Keratinocyte (primary cell): ENCODE results near the gene ACTR3. TPM values are rescaled to one million over a fixed set of nuclear protein-coding genes. Genes with fewer than 3 reads are reported as not detected.

Experiments used
- DNase-seq: peaks from one replicate; pipeline ENCODE4 v3.0.0-alpha.2; 2011; ENCODE audit warnings: low read depth, missing footprints, low spot score
- FAIRE-seq: peaks from 2 replicates; lab custom pipeline; 2011; peaks lifted over from hg19 to GRCh38; lab: Jason Lieb, UNC
- H2AFZ ChIP-seq: 2 replicates; pipeline ENCODE4 v1.6.0; 2012; ENCODE audit warnings: low read length, control low read depth, inconsistent platforms; ENCODE audit not compliant: control insufficient read depth
- H3K27ac ChIP-seq: 2 replicates; pipeline ENCODE4 v1.5.1; 2011; ENCODE audit warnings: low read length; ENCODE audit not compliant: control insufficient read depth, insufficient read depth
- H3K27me3 ChIP-seq: 3 replicates; pipeline ENCODE4 v1.6.0; 2011; ENCODE audit warnings: low read length; ENCODE audit not compliant: control insufficient read depth, insufficient read depth; ENCODE audit errors: extremely low read depth
- H3K36me3 ChIP-seq, 2 experiments: 2 replicates in 1 of 2; 3 replicates in 1 of 2; pipeline ENCODE4 v1.5.1; 2011; ENCODE audit warnings: low read length in 2 of 2, mild to moderate bottlenecking in 1 of 2; ENCODE audit not compliant: control insufficient read depth in 2 of 2, insufficient read depth in 2 of 2; ENCODE audit errors: extremely low read depth in 1 of 2
- H3K4me1 ChIP-seq: 3 replicates; pipeline ENCODE4 v1.5.1; 2011; ENCODE audit warnings: low read length; ENCODE audit not compliant: control insufficient read depth, insufficient read depth; ENCODE audit errors: extremely low read depth
- H3K4me2 ChIP-seq: 3 replicates; pipeline ENCODE4 v1.6.0; 2011; ENCODE audit warnings: low read depth, low read length; ENCODE audit not compliant: control insufficient read depth, insufficient read depth; ENCODE audit errors: extremely low read depth
- H3K4me3 ChIP-seq, 3 experiments: fragments of 200-600 bp in 1 of 3; sonication (generic) in 1 of 3; 2 replicates in 2 of 3; 3 replicates in 1 of 3; pipeline ENCODE4 v1.5.1; 2011 to 2016; ENCODE audit warnings: low read length in 3 of 3, mild to moderate bottlenecking in 3 of 3, control low read depth in 2 of 3, inconsistent platforms in 1 of 3, low read depth in 1 of 3, mixed read lengths in 1 of 3, mixed run types in 1 of 3, moderate library complexity in 1 of 3; ENCODE audit not compliant: control insufficient read depth in 2 of 3, insufficient read depth in 2 of 3; ENCODE audit errors: extremely low read depth in 1 of 3
- H3K79me2 ChIP-seq: 2 replicates; pipeline ENCODE4 v1.6.0; 2012; ENCODE audit warnings: low read length; ENCODE audit not compliant: control insufficient read depth, insufficient read depth
- H3K9ac ChIP-seq: 3 replicates; pipeline ENCODE4 v1.6.0; 2011; ENCODE audit warnings: low read length; ENCODE audit not compliant: control insufficient read depth, insufficient read depth; ENCODE audit errors: extremely low read depth
- H3K9me1 ChIP-seq: 3 replicates; pipeline ENCODE4 v1.6.0; 2011; ENCODE audit warnings: low read length; ENCODE audit not compliant: control insufficient read depth, insufficient read depth; ENCODE audit errors: extremely low read depth
- H3K9me3 ChIP-seq: 2 replicates; pipeline ENCODE4 v1.5.1; 2012; ENCODE audit warnings: low read depth, low read length; ENCODE audit not compliant: control insufficient read depth
- H4K20me1 ChIP-seq: 3 replicates; pipeline ENCODE4 v1.6.0; 2011; ENCODE audit warnings: low read length; ENCODE audit not compliant: control insufficient read depth, insufficient read depth; ENCODE audit errors: extremely low read depth
- CTCF ChIP-seq, 3 experiments: IDR thresholded peaks in 1 of 3; conservative IDR thresholded peaks in 1 of 3; optimal IDR thresholded peaks in 1 of 3; 2 replicates in 2 of 3; 3 replicates in 1 of 3; pipeline versions ENCODE3 to v1.5.1; 2011; ENCODE audit warnings: low read length in 3 of 3, mild to moderate bottlenecking in 3 of 3, moderate library complexity in 2 of 3, control low read depth in 1 of 3, inconsistent platforms in 1 of 3; ENCODE audit not compliant: insufficient read depth in 2 of 3; ENCODE audit errors: extremely low read depth in 1 of 3
- EZH2 ChIP-seq: IDR thresholded peaks from one replicate; pipeline ENCODE4 v1.6.1; 2012; ENCODE audit warnings: inconsistent platforms, mild to moderate bottlenecking, low read length, moderate library complexity
- dilution Hi-C: fragments of 300-500 bp; cut with MboI; formaldehyde crosslinking; loops from one replicate; pipeline ENCODE4 v1.7.0; 2020; ENCODE audit warnings: low sequenced_read_pairs; ENCODE audit not compliant: extremely low pct_ligation_motif_present
- polyA plus RNA-seq, 5 experiments: library from polyadenylated mRNA; depleted of rRNA in 3 of 5; stranded (reverse) in 3 of 5; stranded (forward) in 1 of 5; unstranded in 1 of 5; fragments of >200 nt; gene quantifications; 1 replicate in 1 of 5; 2 replicates in 3 of 5; 3 replicates in 1 of 5; pipeline versions ENCODE4 v1.2.1 to v1.2.3, GENCODE V29; 2011 to 2012; ENCODE audit warnings: missing spikeins in 2 of 5, low read depth in 1 of 5, low replicate concordance in 1 of 5

Gene ACTR3
- polyA plus RNA-seq, 1 donor (not counting 4 experiments of a cell fraction or from before 2014, with no cell fraction given), result 340 TPM

DNA sequence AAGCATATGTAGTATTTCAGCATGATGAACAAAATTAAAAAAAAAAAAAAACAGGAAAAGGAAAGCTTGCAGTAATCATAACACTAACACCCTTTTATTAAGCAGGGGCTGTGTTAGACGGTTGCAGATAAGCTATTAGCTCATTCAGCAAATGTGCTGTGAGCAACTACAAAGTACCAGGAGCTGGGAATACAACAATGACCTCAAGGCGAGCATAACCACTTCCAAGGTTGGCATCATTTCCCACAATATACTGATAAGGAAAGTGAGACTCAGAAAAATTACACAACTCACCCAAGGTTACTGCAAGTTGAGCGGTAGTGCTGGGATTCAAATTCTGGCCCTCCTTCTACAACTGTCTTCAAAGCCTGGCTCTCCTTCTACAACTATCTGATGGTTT lies 38.2 kb upstream of the ACTR3 start:
- Histone ChIP-seq H3K36me3 (no peaks in the 10 kb centered on the region), H3K9me3 (no peaks in the 10 kb centered on the region), H3K4me3 (no peak overlapping the region), H3K9me1 (no peaks in the 10 kb centered on the region), H2AFZ (no peak overlapping the region), H3K27ac (no peak overlapping the region), H3K9ac (no peak overlapping the region), H3K4me2 (no peak overlapping the region), H4K20me1 (no peaks in the 10 kb centered on the region), H3K27me3 (no peaks in the 10 kb centered on the region), H3K4me1 (peaks cover 10% of the 10 kb centered on the region), H3K79me2 (no peaks in the 10 kb centered on the region)
- TF ChIP-seq EZH2, result no peak
- no peak for TF ChIP-seq CTCF (optimal IDR thresholded peaks at IDR 0.05 in 1 of 3, IDR thresholded peaks at IDR 0.05 in 1 of 3, conservative IDR thresholded peaks at IDR 0.05 in 1 of 3; ENCODE audit: extremely low read depth in 1 of 3, insufficient read depth in 2 of 3, low read length in 3 of 3)
- FAIRE-seq (no peak), DNase-seq (no peak)
- dilution Hi-C loops, result no loop called here

DNA sequence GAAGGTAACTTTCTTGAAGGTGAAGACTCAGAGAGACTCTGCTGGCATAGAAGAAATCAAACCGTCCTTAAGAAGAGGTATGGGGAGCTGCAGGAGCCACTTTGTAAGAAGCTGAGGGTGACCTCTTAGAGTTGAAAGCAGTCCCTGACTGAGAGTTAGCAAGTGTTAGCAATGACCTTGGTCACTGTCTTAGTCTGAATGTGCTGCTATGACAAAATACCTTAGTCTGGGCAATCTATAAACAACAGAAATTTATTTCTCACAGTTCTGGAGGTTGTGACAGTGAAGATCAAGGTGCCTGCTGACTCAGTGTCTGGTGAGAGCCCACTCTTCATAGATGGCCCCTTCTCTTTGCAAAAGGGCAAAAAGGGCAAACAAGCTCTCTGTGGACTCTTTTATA lies 35.7 kb upstream of the ACTR3 start:
- Histone ChIP-seq H3K36me3 (no peaks in the 10 kb centered on the region), H3K9me3 (no peaks in the 10 kb centered on the region), H3K4me1 (peaks cover 15% of the 10 kb centered on the region), H3K27me3 (no peaks in the 10 kb centered on the region), H4K20me1 (no peaks in the 10 kb centered on the region), H3K4me2 (no peak overlapping the region), H3K9ac (no peak overlapping the region), H3K79me2 (no peaks in the 10 kb centered on the region), H3K4me3 (no peak overlapping the region), H2AFZ (no peak overlapping the region), H3K9me1 (no peaks in the 10 kb centered on the region), H3K27ac (no peak overlapping the region)
- dilution Hi-C loops, result no loop called here
- no peak for TF ChIP-seq EZH2
- no peak for TF ChIP-seq CTCF (optimal IDR thresholded peaks at IDR 0.05 in 1 of 3, IDR thresholded peaks at IDR 0.05 in 1 of 3, conservative IDR thresholded peaks at IDR 0.05 in 1 of 3; ENCODE audit: extremely low read depth in 1 of 3, insufficient read depth in 2 of 3, low read length in 3 of 3)
- no peak for FAIRE-seq
- no peak for DNase-seq
